GM21367 (cell line): ENCODE results near the gene COTL1.
A peak's percentile ranks its signal among the peaks of the same experiment; 100 is the strongest.

Experiments used
- ATAC-seq: cut with Tn5 transposase; IDR thresholded peaks from one replicate; pipeline ENCODE4 v1.9.1; 2021; ENCODE audit not compliant: unreplicated experiment

Gene COTL1

DNA sequence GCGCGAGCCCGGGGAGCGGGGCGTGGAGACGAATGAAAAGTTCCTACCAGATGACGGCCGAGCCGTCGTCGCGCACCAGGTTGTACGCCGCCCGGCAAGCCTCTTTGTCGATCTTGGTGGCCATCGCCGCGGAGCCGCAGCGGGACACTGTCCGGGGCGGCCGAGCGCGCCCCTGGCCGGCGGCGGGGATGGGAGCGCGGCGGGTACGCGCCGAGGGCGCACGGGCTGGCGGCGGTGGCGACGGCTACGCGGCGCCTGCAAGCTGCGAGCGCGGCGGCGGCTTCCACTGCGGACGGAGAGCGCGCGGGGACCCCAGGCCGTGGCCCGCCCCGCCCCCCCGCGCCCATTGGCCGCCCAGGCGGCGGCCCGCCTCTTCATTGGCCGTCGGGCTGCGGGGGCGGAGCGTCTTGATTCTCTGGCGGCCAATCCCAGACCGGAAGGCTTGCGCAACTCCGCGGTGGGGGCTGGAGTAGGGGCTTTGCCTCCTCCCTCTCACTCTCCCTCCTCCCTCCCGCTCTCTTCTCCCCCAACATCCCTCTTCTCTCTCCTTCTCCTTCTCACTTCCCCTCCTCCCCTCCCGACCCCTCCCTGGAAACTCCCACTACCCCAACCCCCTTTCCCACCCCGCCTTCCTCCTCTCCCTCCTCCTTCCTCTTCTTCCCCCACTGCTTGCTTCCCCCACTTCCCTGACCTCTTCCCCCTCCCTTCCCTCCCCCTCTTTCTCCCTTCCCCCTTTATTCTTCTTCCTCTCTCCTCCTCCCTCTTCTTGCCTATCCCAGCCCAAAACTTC is at the start of gene COTL1:
Gene COTL1 (minus strand): TSS at position 288 of the 790 bp plus-strand sequence. CDS start 164 bp downstream, at position 124.
- peak; percentile 74 for ATAC-seq

DNA sequence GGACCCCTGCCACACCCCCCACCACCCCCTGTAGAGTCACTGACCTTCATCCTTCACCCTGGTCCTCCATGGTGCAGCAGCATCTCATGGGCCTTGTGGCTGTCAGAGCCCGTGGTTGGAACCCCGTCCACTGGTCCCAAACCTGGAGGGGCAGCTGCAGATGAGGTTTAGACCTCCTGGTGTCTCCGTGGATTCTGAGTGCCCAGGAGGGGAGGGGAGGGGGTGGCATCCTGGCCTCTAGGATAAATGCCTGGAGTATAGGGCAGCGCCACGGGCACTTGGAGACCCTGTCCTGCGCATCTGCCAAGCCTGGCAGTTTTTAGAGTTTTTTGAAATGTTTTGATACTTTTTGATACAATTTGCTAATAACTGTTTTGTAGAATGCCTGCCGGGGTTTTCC is 48.0 kb upstream of the COTL1 start:
- no peak for ATAC-seq

DNA sequence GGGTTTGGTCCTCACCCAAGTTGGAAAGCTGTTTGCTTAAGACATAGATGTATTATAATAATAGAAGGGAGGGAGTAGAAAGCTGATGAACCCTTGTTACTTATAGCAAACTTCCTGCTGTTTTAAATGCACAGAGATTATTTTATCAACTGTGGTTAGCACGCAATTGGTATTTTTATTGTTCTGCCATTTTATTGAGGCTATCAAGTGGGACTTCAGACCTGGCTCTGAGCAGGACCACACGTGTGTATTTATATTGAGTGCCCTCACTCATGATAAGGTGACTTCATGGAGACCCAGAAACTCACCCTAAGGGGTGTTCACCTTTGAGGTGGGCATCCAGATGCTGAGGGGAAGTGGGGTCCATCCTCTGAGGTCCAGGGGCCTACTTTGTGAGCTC is 47.5 kb upstream of the COTL1 start:
- ATAC-seq, result no peak

- peak; percentile 84 for ATAC-seq
Measured at GRCh38 chr16:84663433-84664101, 45.7 kb upstream of the COTL1 start.

GRCh38 chr16:84662471-84662870 is 44.6 kb upstream of the COTL1 start:
- no peak for ATAC-seq

DNA sequence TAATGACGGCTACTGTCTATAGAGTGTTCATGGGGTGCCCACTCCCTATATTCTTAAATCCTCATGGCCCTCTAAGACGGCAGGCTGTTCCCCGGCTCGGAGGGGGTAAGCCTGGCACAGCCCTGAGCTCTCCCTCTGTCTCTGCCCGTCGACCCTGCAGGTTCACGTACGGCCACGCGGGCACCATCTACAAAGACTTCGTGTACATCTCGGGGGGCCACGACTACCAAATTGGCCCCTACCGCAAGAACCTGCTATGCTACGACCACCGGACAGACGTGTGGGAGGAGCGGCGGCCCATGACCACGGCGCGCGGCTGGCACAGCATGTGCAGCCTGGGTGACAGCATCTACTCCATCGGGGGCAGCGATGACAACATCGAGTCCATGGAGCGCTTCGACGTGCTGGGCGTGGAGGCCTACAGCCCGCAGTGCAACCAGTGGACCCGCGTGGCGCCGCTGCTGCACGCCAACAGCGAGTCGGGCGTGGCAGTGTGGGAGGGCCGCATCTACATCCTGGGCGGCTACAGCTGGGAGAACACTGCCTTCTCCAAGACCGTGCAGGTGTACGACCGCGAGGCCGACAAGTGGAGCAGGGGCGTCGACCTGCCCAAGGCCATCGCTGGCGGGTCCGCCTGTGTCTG is 43.7 kb upstream of the COTL1 start:
- ATAC-seq, result no peak

GRCh38 chr16:84660973-84661372 is 43.1 kb upstream of the COTL1 start:
- ATAC-seq, result no peak

DNA sequence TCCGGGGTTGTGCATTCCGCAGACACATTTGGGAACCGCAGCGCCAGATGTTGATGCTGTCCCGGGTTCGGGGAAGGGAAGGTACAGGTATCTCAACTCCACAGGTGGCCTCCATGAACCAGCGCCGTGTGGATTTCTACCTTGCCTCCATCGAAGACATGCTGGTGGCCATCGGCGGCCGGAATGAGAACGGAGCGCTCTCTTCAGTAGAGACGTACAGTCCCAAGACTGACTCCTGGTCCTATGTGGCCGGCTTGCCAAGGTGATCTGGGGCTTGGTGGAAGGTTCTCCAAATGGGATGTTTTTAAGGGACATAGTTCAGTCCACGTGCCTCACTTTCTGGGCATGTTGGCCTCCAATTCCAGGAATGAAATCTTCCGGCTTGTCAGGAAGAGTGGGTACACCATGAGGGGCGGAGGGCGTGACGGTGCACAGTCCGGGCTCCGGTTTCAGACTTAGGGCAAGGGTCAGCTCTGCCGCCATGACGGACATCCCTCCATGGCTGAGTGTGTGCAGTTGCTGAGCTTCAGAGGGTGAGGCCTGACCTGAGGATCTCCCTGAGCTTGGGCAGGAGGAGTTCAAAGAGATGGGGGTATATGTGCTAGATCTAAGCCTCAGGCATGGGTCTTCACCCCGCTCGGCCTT is 41.9 kb upstream of the COTL1 start:
- no peak for ATAC-seq

DNA sequence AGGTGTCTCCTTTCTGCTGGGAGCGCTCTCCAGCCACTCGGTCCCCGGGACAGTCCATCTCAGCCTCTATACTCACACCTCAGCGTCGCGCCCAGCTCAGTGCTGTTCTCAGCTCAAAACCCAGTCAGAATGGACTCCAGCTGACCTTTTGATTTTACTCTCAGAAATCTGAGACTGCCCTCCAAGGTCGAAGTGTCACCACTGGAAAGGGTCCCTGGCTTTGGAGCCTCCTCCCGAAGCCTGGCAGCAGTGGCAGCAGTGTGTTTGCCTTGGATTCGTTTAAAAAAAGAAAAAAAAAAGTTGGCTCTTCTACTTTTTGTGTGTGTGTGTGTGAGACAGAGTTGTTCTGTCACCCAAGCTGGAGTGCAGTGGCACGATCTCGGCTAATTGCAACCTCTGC is 40.8 kb upstream of the COTL1 start:
- ATAC-seq, result no peak

DNA sequence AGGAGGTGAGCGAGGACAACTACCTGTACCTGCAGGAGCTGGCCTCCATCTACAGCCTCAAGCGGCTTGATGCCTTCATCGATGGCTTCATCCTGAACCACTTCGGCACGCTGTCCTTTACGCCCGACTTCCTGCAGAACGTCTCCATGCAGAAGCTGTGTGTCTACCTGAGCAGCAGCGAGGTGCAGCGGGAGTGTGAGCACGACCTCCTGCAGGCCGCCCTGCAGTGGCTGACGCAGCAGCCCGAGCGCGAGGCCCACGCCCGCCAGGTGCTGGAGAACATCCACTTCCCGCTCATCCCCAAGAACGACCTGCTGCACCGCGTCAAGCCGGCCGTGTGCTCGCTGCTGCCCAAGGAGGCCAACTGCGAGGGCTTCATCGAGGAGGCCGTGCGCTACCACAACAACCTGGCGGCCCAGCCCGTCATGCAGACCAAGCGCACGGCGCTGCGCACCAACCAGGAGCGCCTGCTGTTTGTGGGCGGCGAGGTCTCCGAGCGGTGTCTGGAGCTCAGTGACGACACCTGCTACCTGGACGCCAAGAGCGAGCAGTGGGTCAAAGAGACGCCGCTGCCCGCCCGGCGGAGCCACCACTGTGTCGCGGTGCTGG is 39.5 kb upstream of the COTL1 start:
- no peak for ATAC-seq

GRCh38 chr16:84656649-84657048 is 38.8 kb upstream of the COTL1 start:
- ATAC-seq, result no peak

DNA sequence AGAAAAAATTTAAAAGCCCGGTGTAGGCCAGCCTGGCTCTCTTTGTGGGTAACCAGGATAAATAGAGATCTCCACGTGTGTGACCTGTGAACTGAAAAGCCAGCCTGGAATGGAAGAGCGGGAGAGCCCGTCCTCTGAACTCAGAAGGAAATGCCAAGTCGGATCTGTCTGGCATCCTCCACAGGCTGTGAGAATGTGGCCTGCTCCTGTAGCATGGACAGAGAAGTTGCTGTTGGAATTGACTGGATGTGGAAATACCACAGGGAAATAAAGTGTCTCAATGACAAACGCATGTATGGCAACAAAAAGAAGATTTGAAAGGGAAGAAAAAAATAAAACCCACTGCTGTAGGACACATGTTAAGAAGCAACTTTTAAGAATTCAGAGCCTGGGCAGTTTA is 37.1 kb upstream of the COTL1 start:
- ATAC-seq, result no peak

DNA sequence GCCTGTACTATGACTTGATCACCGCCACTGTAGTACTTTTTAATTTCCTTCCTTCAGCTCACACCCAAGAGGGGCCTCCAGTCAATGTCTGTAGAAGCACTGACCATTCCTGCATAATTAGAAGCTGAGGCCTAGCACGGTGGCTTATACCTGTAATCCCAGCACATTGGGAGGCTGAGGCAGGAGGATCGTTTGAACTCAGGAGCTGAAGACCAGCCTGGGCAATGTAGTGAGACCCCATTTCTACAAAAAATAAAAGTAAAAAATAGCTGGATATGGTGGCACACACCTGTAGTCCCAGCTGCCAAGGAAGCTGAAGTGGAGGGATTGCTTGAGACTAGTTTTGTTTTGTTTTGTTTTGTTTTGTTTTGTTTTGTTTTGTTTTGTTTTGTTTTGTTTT is 36.4 kb upstream of the COTL1 start:
- ATAC-seq, result no peak

GRCh38 chr16:84652566-84652965 is 34.7 kb upstream of the COTL1 start:
- no peak for ATAC-seq

DNA sequence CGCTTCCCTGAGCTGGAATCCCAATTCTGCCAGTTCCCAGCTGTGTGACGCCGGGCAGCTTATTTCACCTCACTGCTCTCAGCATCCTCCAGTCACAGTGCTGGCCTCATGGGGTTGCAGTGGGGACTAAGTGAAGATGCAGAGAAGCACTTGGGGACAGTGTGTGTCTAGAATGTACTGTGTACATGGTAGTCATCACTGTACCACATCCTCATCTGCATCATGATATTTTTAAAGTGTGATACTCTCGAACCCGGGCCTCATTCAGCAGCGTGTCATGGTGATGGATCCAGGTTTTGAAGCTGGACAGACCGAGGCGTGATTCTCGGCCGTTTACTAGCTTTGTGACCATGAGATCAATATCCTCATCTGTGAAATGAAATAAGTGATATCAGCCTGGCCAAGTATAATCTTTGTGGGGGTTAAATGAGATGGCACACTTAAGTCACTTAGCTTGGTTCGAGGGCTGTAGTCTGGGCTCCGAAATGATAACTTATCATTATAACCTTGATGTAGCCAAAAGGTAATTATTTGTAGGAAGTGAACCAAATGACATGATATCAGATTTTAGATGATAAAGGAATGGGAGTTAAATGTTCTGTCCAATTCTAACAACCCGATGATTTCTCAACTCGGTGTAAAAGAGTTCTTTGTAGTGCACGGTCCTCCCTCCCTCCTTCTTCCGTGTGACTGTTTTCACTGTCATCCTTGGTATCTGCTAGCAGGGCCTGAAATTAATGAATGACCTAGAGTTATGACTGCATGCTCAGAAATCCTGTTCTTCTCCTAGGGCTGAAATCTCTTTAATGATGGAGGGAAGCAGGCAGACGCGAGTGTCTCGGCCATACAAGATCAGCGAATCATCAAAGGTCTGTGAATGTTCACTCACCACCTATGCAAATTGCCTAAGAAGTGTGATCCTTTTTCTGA is 32.4 kb upstream of the COTL1 start:
- no peak for ATAC-seq

GRCh38 chr16:84649511-84649861 is 31.6 kb upstream of the COTL1 start:
- ATAC-seq, result no peak

DNA sequence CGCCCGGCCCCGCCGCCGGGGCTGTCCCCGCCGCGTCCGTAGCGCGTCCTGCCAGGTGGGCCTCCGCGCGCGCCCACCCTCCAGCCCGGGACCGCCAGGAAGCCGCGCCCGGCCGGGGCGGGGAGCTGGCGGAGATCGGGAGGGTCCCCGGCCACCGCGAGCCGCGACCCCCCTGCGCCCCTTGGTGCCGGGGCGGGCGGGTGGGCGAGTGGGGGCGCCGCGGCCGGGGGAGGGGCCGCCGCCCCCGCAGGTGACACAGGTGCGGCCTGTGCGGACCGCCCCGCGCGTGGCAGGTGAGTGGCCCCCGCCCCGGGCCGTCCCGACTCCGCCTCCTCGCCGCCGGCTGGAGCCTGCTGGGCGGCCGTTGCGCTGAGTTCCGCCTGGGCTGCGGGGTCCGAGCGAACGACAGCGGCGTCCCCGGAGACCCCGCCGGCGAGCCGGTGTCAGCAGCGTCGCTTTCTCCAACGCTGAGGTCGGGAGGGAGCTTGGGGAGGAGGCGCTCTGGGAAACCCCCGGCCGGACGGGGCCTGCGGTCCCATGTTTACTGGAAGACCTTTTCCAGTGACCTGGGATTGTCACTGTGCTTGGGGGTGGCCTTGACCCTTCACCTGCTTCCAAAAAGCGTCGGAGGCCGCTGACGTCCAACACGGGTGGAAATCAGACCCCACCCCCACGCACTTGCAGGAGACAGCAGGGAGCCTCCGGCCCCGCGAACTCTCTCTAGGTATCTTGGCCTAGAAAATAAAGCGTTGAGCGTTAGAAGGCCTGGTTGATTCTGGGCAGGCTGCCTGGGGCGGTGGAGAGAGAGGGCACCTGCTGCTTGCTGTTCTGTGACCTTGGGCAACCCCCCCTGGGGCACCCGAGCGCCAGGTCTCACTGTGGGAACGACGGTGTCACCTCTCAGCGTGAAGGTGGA is 31.0 kb upstream of the COTL1 start:
- peak; percentile 47 for ATAC-seq

DNA sequence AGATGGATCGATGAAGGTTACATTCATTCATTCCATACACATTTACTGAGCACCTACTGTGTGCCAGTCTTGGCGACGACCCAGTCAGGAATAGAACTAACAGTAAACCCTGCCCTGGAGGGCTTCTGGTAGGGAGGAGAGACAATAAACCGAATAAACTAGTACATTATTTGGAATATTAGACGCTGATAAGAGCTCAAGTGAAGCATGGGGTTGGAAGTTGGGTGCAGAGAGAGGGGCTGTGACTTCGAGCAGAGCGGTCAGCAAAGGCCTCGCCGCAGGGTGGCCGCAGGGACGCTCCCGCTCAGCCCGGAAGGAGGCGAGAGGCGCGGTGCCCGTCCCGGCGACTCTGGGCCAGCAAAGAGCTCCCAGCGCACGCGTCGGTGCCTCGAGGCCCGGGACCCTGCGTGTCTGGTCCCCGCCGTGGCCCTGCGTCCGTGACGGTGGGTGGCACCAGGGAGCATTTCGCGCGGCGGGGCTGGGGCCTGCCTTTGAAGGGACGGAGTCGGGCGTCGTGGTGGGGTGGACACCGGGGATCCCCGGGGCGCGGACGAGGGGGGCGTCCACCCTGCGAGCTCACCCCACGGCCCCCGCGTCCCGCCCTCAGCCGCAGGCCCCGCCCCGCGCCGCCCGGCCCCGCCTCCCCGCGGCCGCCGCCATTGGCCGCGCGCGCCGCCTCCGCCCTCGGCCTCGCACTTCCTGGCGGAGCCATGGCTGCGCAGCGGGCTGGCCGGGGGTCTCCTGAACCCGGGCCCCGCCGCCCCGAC is 30.1 kb upstream of the COTL1 start, which contains the start of gene KLHL36:
Gene KLHL36 (plus strand): TSS at position 684 of the 767 bp plus-strand sequence. CDS start 2,357 bp downstream, outside the sequence.
- ATAC-seq, result peak; percentile 67
